NCI-H2107 treated with DMSO at 0.1 percent for 48 hours (cell line): ENCODE data around the gene NOG.
A peak's percentile ranks its signal among the peaks of the same experiment; 100 is the strongest.

Source experiments
- DNase-seq: peaks from one replicate; lab custom pipeline; 2025; ENCODE audit not compliant: unreplicated experiment; lab: John Stamatoyannopoulos, UW

The NOG gene

GRCh38 chr17:56593646-56594319 lies at the start of gene NOG:
TSS of gene NOG (plus strand) at chr17:56593699. CDS start at chr17:56594224, 525 bp downstream.
- no peak for DNase-seq

- DNase-seq: no peak
These were observed 48.4 kb upstream of the NOG start for GRCh38 chr17:56545106-56545505.

- no peak for DNase-seq
These were observed 47.6 kb upstream of the NOG start for GRCh38 chr17:56545930-56546329.

GRCh38 chr17:56548661-56549060 lies 44.8 kb upstream of the NOG start:
- DNase-seq: no peak

GRCh38 chr17:56549501-56549900 lies 44.0 kb upstream of the NOG start:
- no peak for DNase-seq

GRCh38 chr17:56557682-56558081 lies 35.8 kb upstream of the NOG start:
- DNase-seq: no peak

GRCh38 chr17:56558088-56558487 lies 35.4 kb upstream of the NOG start:
- DNase-seq: no peak

- DNase-seq: no peak
These were observed 23.3 kb upstream of the NOG start for GRCh38 chr17:56570199-56570598.

- DNase-seq: no peak
These were observed 22.0 kb upstream of the NOG start for GRCh38 chr17:56571456-56571855.

- DNase-seq: no peak
These were observed 16.2 kb upstream of the NOG start for GRCh38 chr17:56577190-56577842.

GRCh38 chr17:56577843-56578204 lies 15.7 kb upstream of the NOG start:
- DNase-seq: no peak

- no peak for DNase-seq
These were observed 11.6 kb upstream of the NOG start for GRCh38 chr17:56581635-56582627.

- no peak for DNase-seq
These were observed 9.7 kb upstream of the NOG start for GRCh38 chr17:56583772-56584171.

GRCh38 chr17:56587298-56587697 lies 6.2 kb upstream of the NOG start:
- DNase-seq: no peak

- no peak for DNase-seq
These were observed 913 bp upstream of the NOG start for GRCh38 chr17:56592487-56593085.

GRCh38 chr17:56593086-56593645 lies 333 bp upstream of the NOG start:
- peak; percentile 9 for DNase-seq

GRCh38 chr17:56594320-56595107 lies 1.0 kb downstream of the NOG start:
- DNase-seq: no peak

- no peak for DNase-seq
These were observed 1.6 kb downstream of the NOG start for GRCh38 chr17:56595108-56595418.

GRCh38 chr17:56595831-56596690 lies 2.6 kb downstream of the NOG start:
- no peak for DNase-seq
